Astrocyte (in vitro differentiated cells and primary cell): ENCODE measurements around the gene PIK3R2.

Source experiments
- EZH2 ChIP-seq: IDR thresholded peaks from 2 replicates; pipeline ENCODE4 v1.6.1; 2012; ENCODE audit warnings: mild to moderate bottlenecking, low read length, inconsistent platforms; ENCODE audit not compliant: insufficient read depth
- TF ChIP-seq, protein P1 (sequence below): IDR thresholded peaks from 2 replicates; pipeline ENCODE4 v1.5.1; 2011; ENCODE audit warnings: low read depth, mild to moderate bottlenecking, inconsistent platforms, low read length, moderate library complexity; ENCODE audit not compliant: insufficient read depth

DNA sequence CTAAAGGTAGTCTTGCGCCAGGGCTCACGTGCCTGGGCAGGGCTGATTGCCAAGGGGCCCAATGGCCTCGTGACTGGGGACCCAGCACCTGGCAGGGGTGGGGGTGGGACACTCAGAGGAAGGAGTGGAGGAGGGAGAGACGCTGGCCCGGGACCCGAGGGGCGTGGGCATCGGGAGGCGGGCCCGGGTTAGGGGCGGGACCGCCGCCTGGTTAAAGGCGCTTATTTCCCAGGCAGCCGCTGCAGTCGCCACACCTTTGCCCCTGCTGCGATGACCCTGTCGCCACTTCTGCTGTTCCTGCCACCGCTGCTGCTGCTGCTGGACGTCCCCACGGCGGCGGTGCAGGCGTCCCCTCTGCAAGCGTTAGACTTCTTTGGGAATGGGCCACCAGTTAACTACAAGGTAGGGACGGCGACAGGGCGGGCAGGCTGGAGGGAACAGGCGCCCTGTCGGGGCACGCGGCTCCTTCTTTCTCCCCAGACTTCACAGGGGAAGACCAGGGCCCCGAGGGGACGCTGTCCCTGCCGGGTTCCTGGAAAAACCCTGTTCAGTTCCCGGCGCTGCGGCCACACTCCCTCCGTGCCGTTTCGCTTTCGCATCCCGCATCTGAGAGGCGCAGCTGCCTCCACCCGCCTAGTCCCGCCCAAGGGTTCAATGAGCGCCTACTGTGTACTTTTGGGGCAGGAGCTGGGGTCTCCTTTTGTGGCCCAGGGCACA lies 20.8 kb downstream of the PIK3R2 start, which contains the start of gene IFI30:
- TF ChIP-seq, protein P1, sequence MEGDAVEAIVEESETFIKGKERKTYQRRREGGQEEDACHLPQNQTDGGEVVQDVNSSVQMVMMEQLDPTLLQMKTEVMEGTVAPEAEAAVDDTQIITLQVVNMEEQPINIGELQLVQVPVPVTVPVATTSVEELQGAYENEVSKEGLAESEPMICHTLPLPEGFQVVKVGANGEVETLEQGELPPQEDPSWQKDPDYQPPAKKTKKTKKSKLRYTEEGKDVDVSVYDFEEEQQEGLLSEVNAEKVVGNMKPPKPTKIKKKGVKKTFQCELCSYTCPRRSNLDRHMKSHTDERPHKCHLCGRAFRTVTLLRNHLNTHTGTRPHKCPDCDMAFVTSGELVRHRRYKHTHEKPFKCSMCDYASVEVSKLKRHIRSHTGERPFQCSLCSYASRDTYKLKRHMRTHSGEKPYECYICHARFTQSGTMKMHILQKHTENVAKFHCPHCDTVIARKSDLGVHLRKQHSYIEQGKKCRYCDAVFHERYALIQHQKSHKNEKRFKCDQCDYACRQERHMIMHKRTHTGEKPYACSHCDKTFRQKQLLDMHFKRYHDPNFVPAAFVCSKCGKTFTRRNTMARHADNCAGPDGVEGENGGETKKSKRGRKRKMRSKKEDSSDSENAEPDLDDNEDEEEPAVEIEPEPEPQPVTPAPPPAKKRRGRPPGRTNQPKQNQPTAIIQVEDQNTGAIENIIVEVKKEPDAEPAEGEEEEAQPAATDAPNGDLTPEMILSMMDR: no peak
- no peak for TF ChIP-seq EZH2
